GM19324 (cell line): ENCODE results near the gene RIBC1.
"Not testable (repeated sequence)": the region's sequence is repeated elsewhere in the genome, so short reads cannot be mapped to it uniquely, and the experiment has no call there.

Source experiments
- ATAC-seq: cut with Tn5 transposase; IDR thresholded peaks from one replicate; pipeline ENCODE4 v1.9.1; 2021; ENCODE audit warnings: mild to moderate bottlenecking, moderate library complexity; ENCODE audit not compliant: unreplicated experiment, low FRiP score

Gene RIBC1

GRCh38 chrX:53433651-53434639, 11.3 kb downstream of the RIBC1 start, which contains the start of gene HSD17B10:
Gene HSD17B10 (minus strand): TSS chrX:53434370. CDS start chrX:53434345, 25 bp downstream.
- peak; percentile 98 for ATAC-seq

GRCh38 chrX:53435997-53436396, 13.3 kb downstream of the RIBC1 start:
- ATAC-seq: peak; percentile 39

- ATAC-seq: no peak
These were observed 14.5 kb downstream of the RIBC1 start for GRCh38 chrX:53437206-53437605.

GRCh38 chrX:53438174-53438831, 15.6 kb downstream of the RIBC1 start:
- no peak for ATAC-seq

- no peak for ATAC-seq
These were observed 16.2 kb downstream of the RIBC1 start for GRCh38 chrX:53438832-53439230.

- no peak for ATAC-seq
These were observed 17.4 kb downstream of the RIBC1 start for GRCh38 chrX:53440101-53440500.

GRCh38 chrX:53440621-53441517, 18.2 kb downstream of the RIBC1 start:
- ATAC-seq: no peak

- ATAC-seq: peak; percentile 85
These were observed 19.1 kb downstream of the RIBC1 start for GRCh38 chrX:53441531-53442321.

- ATAC-seq: no peak
These were observed 19.6 kb downstream of the RIBC1 start for GRCh38 chrX:53442322-53442631.

- no peak for ATAC-seq
These were observed 23.3 kb downstream of the RIBC1 start for GRCh38 chrX:53445977-53446376.

- no peak for ATAC-seq
These were observed 24.8 kb downstream of the RIBC1 start for GRCh38 chrX:53447441-53447840.

- no peak for ATAC-seq
These were observed 27.0 kb downstream of the RIBC1 start for GRCh38 chrX:53449632-53450031.

- ATAC-seq: no peak
These were observed 30.1 kb downstream of the RIBC1 start for GRCh38 chrX:53452812-53453211.

GRCh38 chrX:53456254-53456653, 33.6 kb downstream of the RIBC1 start:
- ATAC-seq: no peak

- no peak for ATAC-seq
These were observed 35.4 kb downstream of the RIBC1 start for GRCh38 chrX:53458082-53458481.

GRCh38 chrX:53468659-53469058, 46.0 kb downstream of the RIBC1 start:
- ATAC-seq: not testable (repeated sequence)

GRCh38 chrX:53471346-53471745, 48.7 kb downstream of the RIBC1 start:
- no peak for ATAC-seq

GRCh38 chrX:53474707-53475106, 52.0 kb downstream of the RIBC1 start:
- no peak for ATAC-seq

- ATAC-seq: no peak
These were observed 53.7 kb downstream of the RIBC1 start for GRCh38 chrX:53476371-53476770.

GRCh38 chrX:53479301-53479700, 56.6 kb downstream of the RIBC1 start:
- ATAC-seq: no peak
